Activated CD8-positive, alpha-beta T cell treated with anti-CD3 and anti-CD28 coated beads for 36 hours (primary cell): Measurements from ENCODE around the gene ACTR1A. TPM values are rescaled to one million over a fixed set of nuclear protein-coding genes. Genes with fewer than 3 reads are reported as not detected.

Experiments
- ATAC-seq: fragments of 200-7000 bp; cut with Tn5 transposase; one replicate; pipeline ENCODE4 v1.10.0; 2021; ENCODE audit warnings: mild to moderate bottlenecking, moderate library complexity
- CTCF ChIA-PET: fragments of 350-600 bp; sonication (Branson Sonifier 250); formaldehyde crosslinking; loops from one replicate; lab custom pipeline; 2021; ENCODE audit warnings: antibody characterized with exemption; lab: Charles Lee
- POLR2A ChIA-PET: fragments of 350-600 bp; sonication (Branson Sonifier 250); formaldehyde crosslinking; loops from one replicate; lab custom pipeline; 2021; ENCODE audit warnings: antibody characterized with exemption; lab: Charles Lee
- DNase-seq: peaks from one replicate; pipeline ENCODE4 v3.0.0-alpha.2; 2020
- H3K27ac Mint-ChIP-seq: one replicate; pipeline ENCODE4 v1.8.0; 2021; ENCODE audit warnings: mild to moderate bottlenecking, mixed read lengths
- H3K27me3 Mint-ChIP-seq: one replicate; pipeline ENCODE4 v1.8.0; 2021; ENCODE audit warnings: mixed read lengths
- H3K36me3 Mint-ChIP-seq: one replicate; pipeline ENCODE4 v1.8.0; 2021; ENCODE audit warnings: low read depth, mixed read lengths
- H3K4me1 Mint-ChIP-seq: one replicate; pipeline ENCODE4 v1.8.0; 2021; ENCODE audit warnings: low read depth, mixed read lengths
- H3K4me3 Mint-ChIP-seq: one replicate; pipeline ENCODE4 v1.8.0; 2021; ENCODE audit warnings: mild to moderate bottlenecking, moderate library complexity, mixed read lengths
- H3K9me3 Mint-ChIP-seq: one replicate; pipeline ENCODE4 v1.8.0; 2021; ENCODE audit warnings: mixed read lengths
- CTCF ChIP-seq: fragments of 200-600 bp; IDR thresholded peaks from one replicate; pipeline ENCODE4 v1.8.0; 2022; ENCODE audit warnings: antibody characterized with exemption, mild to moderate bottlenecking
- intact Hi-C: fragments of 100-400 bp; cut with micrococcal nuclease; formaldehyde crosslinking; loops from one replicate; pipeline ENCODE4 v1.10.0; 2022
- total RNA-seq, 2 experiments: library from RNA; stranded (reverse); gene quantifications; one replicate each; pipeline ENCODE4 v1.2.3, GENCODE V29; 2021

Gene ACTR1A
- total RNA-seq, result 10 to 100 TPM; 47.1 to 51.3 TPM

- peak; percentile 60 for ATAC-seq
- no peak for TF ChIP-seq CTCF
- Mint-ChIP-seq H3K27me3 (no peaks in the 10 kb centered on the region), H3K36me3 (no peaks in the 10 kb centered on the region), H3K4me3 (no peak within 1 kb of the TSS), H3K4me1 (peaks cover 32% of the 10 kb centered on the region), H3K27ac (no peak within 1 kb of the TSS), H3K9me3 (no peaks in the 10 kb centered on the region)
- POLR2A ChIA-PET, result interaction anchor here (1.2 to 3.1 kb wide), 5 partner anchors 41 to 108 kb away, joined by 4 to 15 read pairs (median 6); partner anchors contain the start of genes C10orf95 and FBXL15
- CTCF ChIA-PET, result interaction anchor here (0.8 to 5.4 kb wide), 17 partner anchors 11 to 271 kb away, joined by 3 to 84 read pairs (median 3); partner anchors contain the start of genes ARL3, C10orf95 and TRIM8
- intact Hi-C loops, result loop anchor here (2.0 to 5.0 kb wide), 2 partner anchors 80 to 95 kb away; no protein-coding TSS in a partner anchor
- DNase-seq, result peak; percentile 95
Measured at GRCh38 chr10:102502337-102503151, at the start of gene ACTR1A. Gene ACTR1A (minus strand): TSS chr10:102502712. CDS start chr10:102502647, 65 bp downstream.

- Mint-ChIP-seq H3K27ac (no peak overlapping the region), H3K9me3 (no peaks in the 10 kb centered on the region), H3K4me1 (no peaks in the 10 kb centered on the region), H3K4me3 (no peak overlapping the region), H3K27me3 (no peaks in the 10 kb centered on the region), H3K36me3 (peaks cover 7% of the 10 kb centered on the region)
- DNase-seq, result no peak
- ChIA-PET CTCF (no interaction called here), POLR2A (no interaction called here)
- ATAC-seq, result no peak
- intact Hi-C loops, result no loop called here
- no peak for TF ChIP-seq CTCF
Measured at GRCh38 chr10:102550636-102551210, 48.2 kb upstream of the ACTR1A start.

- DNase-seq (no peak), ATAC-seq (no peak)
- Mint-ChIP-seq H3K27me3 (no peaks in the 10 kb centered on the region), H3K4me3 (no peak overlapping the region), H3K9me3 (no peaks in the 10 kb centered on the region), H3K4me1 (no peaks in the 10 kb centered on the region), H3K36me3 (peaks cover 7% of the 10 kb centered on the region), H3K27ac (no peak overlapping the region)
- no peak for TF ChIP-seq CTCF
- POLR2A ChIA-PET, result interaction anchor here (0.9 kb wide), 1 partner anchor 14 kb away, joined by 3 read pairs; no protein-coding TSS in a partner anchor
- intact Hi-C loops, result no loop called here
- CTCF ChIA-PET, result no interaction called here
Measured at GRCh38 chr10:102549549-102549948, 47.0 kb upstream of the ACTR1A start.

- intact Hi-C loops, result no loop called here
- no peak for TF ChIP-seq CTCF
Measured at GRCh38 chr10:102546606-102547320, 44.3 kb upstream of the ACTR1A start.

More at GRCh38 chr10:102546606-102547320, 44.3 kb upstream of the ACTR1A start:
- ATAC-seq (no peak), DNase-seq (no peak)
- no peaks in the 10 kb centered on the region for H3K27me3 Mint-ChIP-seq
- no peak overlapping the region for H3K27ac Mint-ChIP-seq
- POLR2A ChIA-PET, result no interaction called here
- H3K4me1 Mint-ChIP-seq, result peaks cover 7% of the 10 kb centered on the region
- no peak overlapping the region for H3K4me3 Mint-ChIP-seq
- peaks cover 4% of the 10 kb centered on the region for H3K36me3 Mint-ChIP-seq
- CTCF ChIA-PET, result interaction anchor here (1.6 kb wide), 1 partner anchor 37 kb away, joined by 5 read pairs; no protein-coding TSS in a partner anchor
- no peaks in the 10 kb centered on the region for H3K9me3 Mint-ChIP-seq
